ENCODE measurements around the gene SPOP.

The SPOP gene

DNA sequence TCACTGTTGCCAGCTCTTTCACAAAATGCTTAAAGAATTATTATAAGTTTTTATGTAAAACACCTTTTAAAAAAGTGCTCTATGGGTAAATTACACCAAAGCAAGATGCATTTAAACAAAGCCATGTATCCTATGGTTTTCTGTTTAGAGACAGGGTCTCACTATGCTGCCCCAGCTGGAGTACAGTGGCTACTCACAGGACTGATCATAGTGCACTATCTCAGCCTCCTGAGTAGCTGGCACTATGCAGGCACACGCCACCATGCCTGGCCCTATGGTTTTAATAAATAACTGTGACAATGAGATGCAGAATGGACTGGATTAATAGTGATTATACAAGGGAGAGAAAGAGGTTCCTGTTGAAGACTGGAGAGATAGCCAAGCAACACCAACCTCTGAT, 40.2 kb downstream of the SPOP start:
- POLR2A ChIA-PET: no interaction called here
- TF ChIP-seq, protein P1, sequence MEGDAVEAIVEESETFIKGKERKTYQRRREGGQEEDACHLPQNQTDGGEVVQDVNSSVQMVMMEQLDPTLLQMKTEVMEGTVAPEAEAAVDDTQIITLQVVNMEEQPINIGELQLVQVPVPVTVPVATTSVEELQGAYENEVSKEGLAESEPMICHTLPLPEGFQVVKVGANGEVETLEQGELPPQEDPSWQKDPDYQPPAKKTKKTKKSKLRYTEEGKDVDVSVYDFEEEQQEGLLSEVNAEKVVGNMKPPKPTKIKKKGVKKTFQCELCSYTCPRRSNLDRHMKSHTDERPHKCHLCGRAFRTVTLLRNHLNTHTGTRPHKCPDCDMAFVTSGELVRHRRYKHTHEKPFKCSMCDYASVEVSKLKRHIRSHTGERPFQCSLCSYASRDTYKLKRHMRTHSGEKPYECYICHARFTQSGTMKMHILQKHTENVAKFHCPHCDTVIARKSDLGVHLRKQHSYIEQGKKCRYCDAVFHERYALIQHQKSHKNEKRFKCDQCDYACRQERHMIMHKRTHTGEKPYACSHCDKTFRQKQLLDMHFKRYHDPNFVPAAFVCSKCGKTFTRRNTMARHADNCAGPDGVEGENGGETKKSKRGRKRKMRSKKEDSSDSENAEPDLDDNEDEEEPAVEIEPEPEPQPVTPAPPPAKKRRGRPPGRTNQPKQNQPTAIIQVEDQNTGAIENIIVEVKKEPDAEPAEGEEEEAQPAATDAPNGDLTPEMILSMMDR (IDR thresholded peaks at IDR 0.05; ENCODE audit: insufficient read depth, low read length, missing control alignments): no peak
- no peak overlapping the region for H3K4me3 ChIP-seq (ENCODE audit: low read depth, low read length)
- CTCF ChIA-PET: interaction anchor here (0.8 to 2.5 kb wide), 6 partner anchors 10 to 62 kb away, joined by 3 to 7 read pairs (median 4); no protein-coding TSS in a partner anchor
- DNase-seq (ENCODE audit: low read depth, low spot score): no peak

DNA sequence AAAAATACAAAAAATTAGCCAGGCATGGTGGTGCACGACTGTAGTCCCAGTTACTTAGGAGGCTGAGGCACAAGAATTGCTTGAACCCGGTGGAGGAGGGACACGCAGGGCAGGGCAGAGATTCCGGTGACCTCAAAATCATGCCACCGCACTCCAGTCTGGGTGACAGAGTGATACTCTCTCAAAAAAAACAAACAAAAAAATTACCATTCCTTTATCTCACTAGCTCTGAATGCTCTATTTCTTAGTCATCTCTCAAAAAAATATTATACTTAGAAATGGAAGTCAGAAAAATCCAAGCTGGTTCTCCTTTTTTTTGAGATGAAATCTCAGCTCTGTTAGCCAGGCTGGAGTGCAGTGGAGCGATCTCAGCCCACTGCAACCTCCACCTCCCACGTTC, 40.8 kb downstream of the SPOP start:
- H3K4me3 ChIP-seq (ENCODE audit: low read depth, low read length): no peak overlapping the region
- ChIA-PET POLR2A (no interaction called here), CTCF (interaction anchor here (0.8 to 2.5 kb wide), 5 partner anchors 9 to 58 kb away, joined by 3 to 7 read pairs (median 3); no protein-coding TSS in a partner anchor)
- TF ChIP-seq, protein P1 (IDR thresholded peaks at IDR 0.05; ENCODE audit: insufficient read depth, low read length, missing control alignments): no peak
- no peak for DNase-seq (ENCODE audit: low read depth, low spot score)

DNA sequence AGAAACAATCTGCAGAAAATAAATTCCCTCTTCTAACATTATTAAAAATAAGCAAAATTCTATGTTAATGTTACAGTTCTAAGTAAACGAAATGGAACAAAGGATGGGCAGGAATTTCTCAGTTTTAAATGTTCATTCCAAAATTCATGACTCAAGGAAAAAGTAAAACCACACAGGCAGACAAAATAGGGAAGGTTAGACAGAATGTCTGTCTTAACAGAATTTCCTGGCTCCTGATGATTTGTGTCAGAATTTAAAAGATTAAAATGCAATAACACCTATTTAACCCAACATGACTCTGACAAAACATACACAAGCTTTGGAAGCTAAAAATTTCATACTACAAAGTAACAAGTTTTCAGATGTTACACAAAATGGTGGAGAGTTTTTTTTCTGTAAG, 42.8 kb downstream of the SPOP start:
- no peak for DNase-seq (ENCODE audit: low read depth, low spot score)
- CTCF ChIA-PET: interaction anchor here (1.0 kb wide), 1 partner anchor 41 kb away, joined by 3 read pairs; no protein-coding TSS in a partner anchor
- H3K4me3 ChIP-seq (ENCODE audit: low read depth, low read length): no peak overlapping the region
- POLR2A ChIA-PET: interaction anchor here (0.9 to 1.0 kb wide), 2 partner anchors 10 to 11 kb away, joined by 3 to 5 read pairs; no protein-coding TSS in a partner anchor
- TF ChIP-seq, protein P1 (IDR thresholded peaks at IDR 0.05; ENCODE audit: insufficient read depth, low read length, missing control alignments): no peak

GRCh38 chr17:49634485-49634860, 43.4 kb downstream of the SPOP start:
- no peak overlapping the region for H3K4me3 ChIP-seq (ENCODE audit: low read depth, low read length)
- TF ChIP-seq, protein P1 (IDR thresholded peaks at IDR 0.05; ENCODE audit: insufficient read depth, low read length, missing control alignments): no peak
- CTCF ChIA-PET: interaction anchor here (3.1 kb wide), 1 partner anchor 65 kb away, joined by 12 read pairs; no protein-coding TSS in a partner anchor
- POLR2A ChIA-PET: interaction anchor here (0.9 kb wide), 1 partner anchor 10 kb away, joined by 3 read pairs; no protein-coding TSS in a partner anchor
- no peak for DNase-seq (ENCODE audit: low read depth, low spot score)

DNA sequence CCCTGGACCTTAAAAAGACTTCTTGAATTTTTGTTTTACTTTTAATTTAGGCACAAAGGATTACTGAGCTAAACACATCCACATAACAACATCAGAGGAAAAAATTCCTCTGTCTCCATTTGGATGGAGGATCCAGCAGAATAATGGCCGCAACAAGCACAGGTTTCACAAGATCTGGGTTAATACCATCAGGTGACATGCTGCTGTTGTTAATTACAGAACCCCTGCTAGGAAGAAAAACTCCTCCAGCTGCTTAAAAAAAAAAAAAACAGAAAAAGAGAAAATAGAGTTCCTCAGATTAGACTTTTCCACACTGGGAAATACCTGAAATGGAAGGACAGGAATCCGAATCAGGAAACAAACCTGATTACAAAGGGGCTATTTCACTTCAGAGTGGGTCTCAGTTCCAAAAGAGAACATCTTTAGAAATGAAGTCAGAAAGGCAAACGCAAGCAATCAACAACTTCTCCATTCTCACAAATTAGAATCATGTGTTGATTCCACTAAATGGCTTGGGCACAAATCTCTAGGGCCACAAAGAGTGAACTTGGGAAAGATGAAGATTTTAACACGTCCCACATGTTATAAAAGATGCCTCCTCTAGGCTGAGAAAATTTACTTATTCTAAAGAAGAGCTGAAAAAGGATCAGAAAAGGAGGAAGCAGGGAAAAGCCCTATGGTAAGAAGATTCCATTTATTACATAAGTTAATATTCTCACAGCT, 44.0 kb downstream of the SPOP start:
- DNase-seq (ENCODE audit: low read depth, low spot score): no peak
- TF ChIP-seq, protein P1 (IDR thresholded peaks at IDR 0.05; ENCODE audit: insufficient read depth, low read length, missing control alignments): no peak
- POLR2A ChIA-PET: interaction anchor here (0.9 kb wide), 1 partner anchor 9 kb away, joined by 3 read pairs; no protein-coding TSS in a partner anchor
- H3K4me3 ChIP-seq (ENCODE audit: low read depth, low read length): no peak overlapping the region
- CTCF ChIA-PET: interaction anchor here (2.3 to 3.1 kb wide), 2 partner anchors 19 to 64 kb away, joined by 6 to 12 read pairs; no protein-coding TSS in a partner anchor

GRCh38 chr17:49633250-49633649, 44.6 kb downstream of the SPOP start:
- ChIA-PET POLR2A (no interaction called here), CTCF (interaction anchor here (0.8 to 3.1 kb wide), 5 partner anchors 11 to 76 kb away, joined by 3 to 12 read pairs (median 4); partner anchors contain the start of gene NXPH3)
- DNase-seq (ENCODE audit: low read depth, low spot score): no peak
- no peak overlapping the region for H3K4me3 ChIP-seq (ENCODE audit: low read depth, low read length)
- TF ChIP-seq, protein P1 (IDR thresholded peaks at IDR 0.05; ENCODE audit: insufficient read depth, low read length, missing control alignments): no peak

Measured in AG04449 (cell line).